Transverse colon (tissue), 4 donors: ENCODE measurements around the gene CDX1.
A peak's percentile ranks its signal among the peaks of the same experiment; 100 is the strongest.

Experiments used
- EP300 ChIP-seq: sonication (generic); formaldehyde crosslinking; IDR thresholded peaks from one replicate; pipeline ENCODE4 v1.6.1; 2017; ENCODE audit warnings: antibody characterized with exemption, low read depth
- POLR2AphosphoS5 ChIP-seq, 3 donors: sonication (generic); formaldehyde crosslinking; IDR thresholded peaks; one replicate each; pipeline ENCODE4 v1.6.1; 2016; ENCODE audit warnings: antibody characterized with exemption in 3 of 3
- TF ChIP-seq, protein P1 (sequence below), 5 experiments: fragments of 200-600 bp in 3 of 5; fragments of 450-650 bp in 2 of 5; sonication (generic) in 3 of 5; IDR thresholded peaks; 1 replicate in 2 of 5; 2 replicates in 3 of 5; pipeline ENCODE4 v1.5.1; 2016 to 2017; ENCODE audit warnings: antibody characterized with exemption in 5 of 5, inconsistent platforms in 3 of 5, mild to moderate bottlenecking in 2 of 5, moderate library complexity in 1 of 5

DNA sequence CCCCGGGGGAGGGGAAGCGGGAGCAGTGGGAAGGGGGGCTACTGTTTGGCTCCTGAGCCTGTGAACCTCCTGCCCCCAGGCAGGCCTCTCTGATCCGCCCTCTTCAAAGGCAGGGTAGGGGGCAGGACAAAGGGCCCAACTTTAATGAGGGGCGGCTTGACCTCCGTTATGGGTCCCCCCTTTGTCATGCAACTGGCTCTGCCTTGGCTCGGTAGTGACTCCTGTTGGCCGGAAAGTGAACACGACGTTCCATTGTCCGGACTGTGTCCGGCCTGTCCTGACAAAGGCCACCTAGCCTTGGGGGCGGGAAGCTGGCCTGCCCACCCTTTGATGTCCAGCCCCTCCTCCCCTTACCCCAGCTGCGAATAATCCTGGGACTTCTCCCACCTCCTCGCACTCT lies 1.3 kb downstream of the CDX1 start:
- TF ChIP-seq POLR2AphosphoS5 (IDR thresholded peaks at IDR 0.05) (no peak), EP300 (no peak)
- TF ChIP-seq, protein P1, sequence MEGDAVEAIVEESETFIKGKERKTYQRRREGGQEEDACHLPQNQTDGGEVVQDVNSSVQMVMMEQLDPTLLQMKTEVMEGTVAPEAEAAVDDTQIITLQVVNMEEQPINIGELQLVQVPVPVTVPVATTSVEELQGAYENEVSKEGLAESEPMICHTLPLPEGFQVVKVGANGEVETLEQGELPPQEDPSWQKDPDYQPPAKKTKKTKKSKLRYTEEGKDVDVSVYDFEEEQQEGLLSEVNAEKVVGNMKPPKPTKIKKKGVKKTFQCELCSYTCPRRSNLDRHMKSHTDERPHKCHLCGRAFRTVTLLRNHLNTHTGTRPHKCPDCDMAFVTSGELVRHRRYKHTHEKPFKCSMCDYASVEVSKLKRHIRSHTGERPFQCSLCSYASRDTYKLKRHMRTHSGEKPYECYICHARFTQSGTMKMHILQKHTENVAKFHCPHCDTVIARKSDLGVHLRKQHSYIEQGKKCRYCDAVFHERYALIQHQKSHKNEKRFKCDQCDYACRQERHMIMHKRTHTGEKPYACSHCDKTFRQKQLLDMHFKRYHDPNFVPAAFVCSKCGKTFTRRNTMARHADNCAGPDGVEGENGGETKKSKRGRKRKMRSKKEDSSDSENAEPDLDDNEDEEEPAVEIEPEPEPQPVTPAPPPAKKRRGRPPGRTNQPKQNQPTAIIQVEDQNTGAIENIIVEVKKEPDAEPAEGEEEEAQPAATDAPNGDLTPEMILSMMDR (IDR thresholded peaks at IDR 0.05), result peak; percentile 38 to 76 (median 53)
